ENCODE results near the gene LRRTM3.

DNA sequence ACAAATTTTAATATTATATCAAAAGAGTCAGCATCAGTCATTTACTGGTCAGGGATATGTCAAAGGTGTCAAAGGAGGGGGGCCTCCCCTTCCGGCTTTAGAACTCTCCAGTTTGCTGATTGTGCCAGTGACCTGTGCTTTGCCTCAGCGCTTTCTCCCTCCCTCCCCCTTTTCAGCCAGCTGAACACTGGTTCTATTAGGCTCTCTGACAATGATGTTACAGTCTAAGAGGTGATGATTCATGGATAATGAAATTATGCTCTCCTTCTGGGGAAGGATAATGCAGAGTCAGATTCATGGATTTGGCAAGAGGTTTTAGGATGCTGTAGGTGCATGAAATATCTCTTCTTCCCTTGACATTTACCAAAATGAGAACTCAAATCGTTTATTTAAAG lies 6.1 kb downstream of the LRRTM3 start:
- TF ChIP-seq POLR2A (IDR thresholded peaks at IDR 0.05; ENCODE audit: low read length), result no peak
- no peak for TF ChIP-seq GATA1 (IDR thresholded peaks at IDR 0.05; ENCODE audit: low read depth, low read length)
